ENCODE results near the gene PTPRD.

- TF ChIP-seq CTCF (conservative IDR thresholded peaks at IDR 0.05; ENCODE audit: low read depth in 2 of 2) (no peak), POLR2AphosphoS5 (IDR thresholded peaks at IDR 0.05; ENCODE audit: low read depth) (no peak), REST (IDR thresholded peaks at IDR 0.05; ENCODE audit: unreplicated experiment) (no peak), JUNB (IDR thresholded peaks at IDR 0.05; ENCODE audit: unreplicated experiment) (no peak), STAT1 (IDR thresholded peaks at IDR 0.05; ENCODE audit: unreplicated experiment) (no peak), ZNF331 (CRISPR knock-in tag; IDR thresholded peaks at IDR 0.05; ENCODE audit: low read depth) (no peak), EZH2phosphoT487 (IDR thresholded peaks at IDR 0.05; ENCODE audit: unreplicated experiment) (no peak), CREB1 (CRISPR knock-in tag; IDR thresholded peaks at IDR 0.05; ENCODE audit: low read depth) (no peak)
These were observed 347.6 kb downstream of the PTPRD start for GRCh38 chr9:10265153-10265631.
